Psoas muscle (tissue), 8 donors: Measurements from ENCODE around the gene PLXNA4. TPM values are rescaled to one million over a fixed set of nuclear protein-coding genes. Genes with fewer than 3 reads are reported as not detected.

Source experiments
- ATAC-seq, 4 donors: fragments of 200-7000 bp; cut with Tn5 transposase; one replicate each; pipeline ENCODE4 v1.9.1; 2020; ENCODE audit warnings: moderate library complexity in 3 of 4, mild to moderate bottlenecking in 2 of 4
- DNase-seq, 2 donors: peaks; one replicate each; pipeline ENCODE4 v3.0.0-alpha.2; 2020
- H3K27ac ChIP-seq: fragments of 200-600 bp; one replicate; pipeline ENCODE4 v1.8.0; 2022
- H3K27me3 ChIP-seq, 3 donors: fragments of 200-600 bp in 1 of 3; one replicate each; pipeline versions ENCODE4 v1.6.1 to v1.8.0; 2013 to 2022; ENCODE audit warnings: low read length in 2 of 3, mild to moderate bottlenecking in 2 of 3, moderate library complexity in 1 of 3; ENCODE audit not compliant: insufficient read depth in 3 of 3
- H3K36me3 ChIP-seq, 2 donors: fragments of 200-600 bp in 1 of 2; one replicate each; pipeline versions ENCODE4 v1.6.1 to v1.8.0; 2013 to 2022; ENCODE audit warnings: low read depth in 1 of 2, mild to moderate bottlenecking in 1 of 2, moderate library complexity in 1 of 2; ENCODE audit not compliant: insufficient read depth in 1 of 2
- H3K4me1 ChIP-seq: fragments of 200-600 bp; one replicate; pipeline ENCODE4 v1.8.0; 2022
- H3K4me3 ChIP-seq: fragments of 200-600 bp; one replicate; pipeline ENCODE4 v1.8.0; 2022; ENCODE audit warnings: mild to moderate bottlenecking
- H3K9me3 ChIP-seq: fragments of 200-600 bp; one replicate; pipeline ENCODE4 v1.8.0; 2022
- WGBS, 3 donors: extraction: QIAGEN DNeasy Blood & Tissue Kit; methylation state at CpG; one replicate each; pipeline versions ENCODE4 v1.1.6 to v1.1.7; 2013; 5-methylcytosine and 5-hydroxymethylcytosine counted together
- intact Hi-C, 2 donors: fragments of 100-400 bp; cut with DNase I; formaldehyde crosslinking; loops; one replicate each; pipeline versions ENCODE4 v1.11.0 to v1.14.2; 2022
- polyA plus RNA-seq, 3 donors: library from polyadenylated mRNA; stranded (reverse); fragments of 200-250 nt; gene quantifications; one replicate each; pipeline ENCODE4 v1.2.3, GENCODE V29; 2013
- total RNA-seq, 4 donors: library from RNA; stranded (reverse); fragmentation: NEBNext Ultra II Directional in 2 of 4; extraction: Animal tissue kit (Norgen Biotek cat#: 25700) in 2 of 4; gene quantifications; one replicate each; pipeline versions ENCODE4 v1.2.1 to v1.2.4, GENCODE V29; 2021 to 2023
- TF ChIP-seq, protein P1 (sequence below): fragments of 200-600 bp; IDR thresholded peaks from one replicate; pipeline ENCODE4 v1.8.0; 2022; ENCODE audit warnings: antibody characterized with exemption
- donor health status: healthy with polysubstance abuse.
- donor health status: DM: no; HTN: no; CAD: no; lungs with moderate emphysema.
- donor health status: Bipolar disorder and iron deficiency.
- donor health status: healthy.
- donor health status: DM: yes; HTN: yes; CAD: no.
- donor health status: DM: no; HTN: no; CAD: no.
- donor health status: DM: no; HTN: no; CAD: no.
- donor health status: DM: yes; HTN: yes; CAD: no.

The PLXNA4 gene
- total and polyA plus RNA-seq, 7 donors, result 0.15 to 2.5 (median 0.88) TPM

GRCh38 chr7:132276976-132277725 is 299.1 kb downstream of the PLXNA4 start:
- Histone ChIP-seq H3K27me3 (no peaks in the 10 kb centered on the region), H3K27ac (no peak overlapping the region), H3K4me3 (no peak overlapping the region), H3K9me3 (no peaks in the 10 kb centered on the region), H3K36me3 (no peaks in the 10 kb centered on the region), H3K4me1 (no peaks in the 10 kb centered on the region)
- ATAC-seq (no peak), DNase-seq (no peak)
- 47 to 53% (median 50%) methylated on average over 5 of the region's 5 CpGs for WGBS, 3 donors
- TF ChIP-seq, protein P1, sequence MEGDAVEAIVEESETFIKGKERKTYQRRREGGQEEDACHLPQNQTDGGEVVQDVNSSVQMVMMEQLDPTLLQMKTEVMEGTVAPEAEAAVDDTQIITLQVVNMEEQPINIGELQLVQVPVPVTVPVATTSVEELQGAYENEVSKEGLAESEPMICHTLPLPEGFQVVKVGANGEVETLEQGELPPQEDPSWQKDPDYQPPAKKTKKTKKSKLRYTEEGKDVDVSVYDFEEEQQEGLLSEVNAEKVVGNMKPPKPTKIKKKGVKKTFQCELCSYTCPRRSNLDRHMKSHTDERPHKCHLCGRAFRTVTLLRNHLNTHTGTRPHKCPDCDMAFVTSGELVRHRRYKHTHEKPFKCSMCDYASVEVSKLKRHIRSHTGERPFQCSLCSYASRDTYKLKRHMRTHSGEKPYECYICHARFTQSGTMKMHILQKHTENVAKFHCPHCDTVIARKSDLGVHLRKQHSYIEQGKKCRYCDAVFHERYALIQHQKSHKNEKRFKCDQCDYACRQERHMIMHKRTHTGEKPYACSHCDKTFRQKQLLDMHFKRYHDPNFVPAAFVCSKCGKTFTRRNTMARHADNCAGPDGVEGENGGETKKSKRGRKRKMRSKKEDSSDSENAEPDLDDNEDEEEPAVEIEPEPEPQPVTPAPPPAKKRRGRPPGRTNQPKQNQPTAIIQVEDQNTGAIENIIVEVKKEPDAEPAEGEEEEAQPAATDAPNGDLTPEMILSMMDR, result no peak
- intact Hi-C loops, result no loop called here

GRCh38 chr7:132276234-132276630 is 300.0 kb downstream of the PLXNA4 start:
- H3K4me3 ChIP-seq, result no peak overlapping the region
- TF ChIP-seq, protein P1, result no peak
- 39 to 49% (median 41%) methylated on average over 3 of the region's 3 CpGs for WGBS, 3 donors

GRCh38 chr7:132275416-132276233 is 300.6 kb downstream of the PLXNA4 start:
- Histone ChIP-seq H3K4me3 (no peak overlapping the region), H3K9me3 (no peaks in the 10 kb centered on the region), H3K4me1 (no peaks in the 10 kb centered on the region), H3K27me3 (no peaks in the 10 kb centered on the region), H3K36me3 (no peaks in the 10 kb centered on the region), H3K27ac (no peak overlapping the region)
- WGBS, 3 donors, result 42 to 61% (median 54%) methylated on average over 4 of the region's 4 CpGs
- DNase-seq (no peak), ATAC-seq (no peak)
- TF ChIP-seq, protein P1, result no peak
- intact Hi-C loops, result no loop called here

More at GRCh38 chr7:132276234-132276630, 300.0 kb downstream of the PLXNA4 start:
- Histone ChIP-seq H3K27me3 (no peaks in the 10 kb centered on the region), H3K9me3 (no peaks in the 10 kb centered on the region), H3K4me1 (no peaks in the 10 kb centered on the region), H3K27ac (no peak overlapping the region), H3K36me3 (no peaks in the 10 kb centered on the region)
- no peak for ATAC-seq
- no peak for DNase-seq
- intact Hi-C loops, result no loop called here

GRCh38 chr7:132272763-132273371 is 303.4 kb downstream of the PLXNA4 start:
- Histone ChIP-seq H3K36me3 (no peaks in the 10 kb centered on the region), H3K27ac (no peak overlapping the region), H3K9me3 (no peaks in the 10 kb centered on the region), H3K4me3 (no peak overlapping the region), H3K27me3 (no peaks in the 10 kb centered on the region), H3K4me1 (no peaks in the 10 kb centered on the region)
- ATAC-seq, result no peak
- 77 to 85% (median 82%) methylated on average over 9 of the region's 9 CpGs for WGBS, 3 donors
- no peak for DNase-seq
- intact Hi-C loops, result no loop called here
- TF ChIP-seq, protein P1, result no peak
